WTC11 (cell line): ENCODE results near the gene RAB23. TPM values are rescaled to one million over a fixed set of nuclear protein-coding genes. Genes with fewer than 3 reads are reported as not detected.

Experiments
- ATAC-seq: fragments of 200-7000 bp; cut with Tn5 transposase; 2 replicates; pipeline ENCODE4 v1.10.0; 2021; ENCODE audit warnings: mild to moderate bottlenecking, moderate library complexity
- CTCF ChIA-PET: fragments of 300-600 bp; sonication (Branson Sonifier 250); formaldehyde crosslinking; loops from one replicate; lab custom pipeline; 2021; ENCODE audit warnings: antibody characterized with exemption; lab: Charles Lee
- POLR2A ChIA-PET: fragments of 350-600 bp; sonication (Branson Sonifier 250); formaldehyde crosslinking; loops from one replicate; lab custom pipeline; 2021; ENCODE audit warnings: antibody characterized with exemption; lab: Charles Lee
- DNase-seq: peaks from one replicate; pipeline ENCODE4 v3.0.0; 2021; ENCODE audit warnings: low spot score
- H3K27ac Mint-ChIP-seq: 2 replicates; pipeline ENCODE4 v1.8.0; 2021; ENCODE audit warnings: mixed read lengths
- H3K27me3 Mint-ChIP-seq: 2 replicates; pipeline ENCODE4 v1.8.0; 2021; ENCODE audit warnings: low read depth, mild to moderate bottlenecking, moderate library complexity, mixed read lengths
- H3K36me3 Mint-ChIP-seq: 2 replicates; pipeline ENCODE4 v1.8.0; 2021; ENCODE audit warnings: mixed read lengths
- H3K4me1 Mint-ChIP-seq: 2 replicates; pipeline ENCODE4 v1.8.0; 2022; ENCODE audit warnings: mixed read lengths
- H3K4me3 Mint-ChIP-seq: 2 replicates; pipeline ENCODE4 v1.8.0; 2021; ENCODE audit warnings: mild to moderate bottlenecking, moderate library complexity, mixed read lengths
- H3K9me3 Mint-ChIP-seq: 2 replicates; pipeline ENCODE4 v1.8.0; 2021; ENCODE audit warnings: mixed read lengths
- ATF1 ChIP-seq: sonication (generic); formaldehyde crosslinking; IDR thresholded peaks from 2 replicates; pipeline ENCODE4 v1.8.1; 2023; ENCODE audit warnings: mild to moderate bottlenecking, moderate library complexity, missing genetic modification reagents
- FOXJ3 ChIP-seq: sonication (generic); formaldehyde crosslinking; IDR thresholded peaks from 2 replicates; pipeline ENCODE4 v1.9.0; 2021; ENCODE audit warnings: missing genetic modification reagents, mild to moderate bottlenecking, borderline replicate concordance
- KAT7 ChIP-seq: sonication (generic); formaldehyde crosslinking; IDR thresholded peaks from 2 replicates; pipeline ENCODE4 v1.8.1; 2023; ENCODE audit warnings: missing genetic modification reagents, mild to moderate bottlenecking, borderline replicate concordance
- PRRX2 ChIP-seq: fragments of 250-450 bp; sonication (Bioruptor Pico); IDR thresholded peaks from 2 replicates; pipeline ENCODE4 v1.8.0; 2021; ENCODE audit warnings: mild to moderate bottlenecking
- RELA ChIP-seq: sonication (generic); formaldehyde crosslinking; IDR thresholded peaks from 2 replicates; pipeline ENCODE4 v1.8.1; 2022; ENCODE audit warnings: missing genetic modification reagents, mild to moderate bottlenecking, borderline replicate concordance
- ZNF121 ChIP-seq: sonication (generic); formaldehyde crosslinking; IDR thresholded peaks from 2 replicates; pipeline ENCODE4 v1.8.0; 2023; ENCODE audit warnings: missing genetic modification reagents
- ZNF671 ChIP-seq: fragments of 250-450 bp; sonication (Bioruptor Pico); IDR thresholded peaks from 2 replicates; pipeline ENCODE4 v1.8.0; 2021; ENCODE audit warnings: mild to moderate bottlenecking
- total RNA-seq: library from RNA; stranded (reverse); gene quantifications from 3 replicates; pipeline ENCODE4 v1.2.3, GENCODE V29; 2021
- TF ChIP-seq, protein P1 (sequence below): fragments of 250-450 bp; sonication (Bioruptor Pico); IDR thresholded peaks from 2 replicates; pipeline ENCODE4 v1.9.0; 2021; ENCODE audit warnings: mild to moderate bottlenecking, borderline replicate concordance
- TF ChIP-seq, protein P2 (sequence below): sonication (generic); formaldehyde crosslinking; IDR thresholded peaks from 2 replicates; pipeline ENCODE4 v1.8.1; 2022; ENCODE audit warnings: missing genetic modification reagents, borderline replicate concordance
- TF ChIP-seq, protein P3 (sequence below): sonication (generic); formaldehyde crosslinking; IDR thresholded peaks from 2 replicates; pipeline ENCODE4 v1.8.0; 2022; ENCODE audit warnings: missing genetic modification reagents
- TF ChIP-seq, protein P4 (sequence below): sonication (generic); formaldehyde crosslinking; IDR thresholded peaks from 2 replicates; pipeline ENCODE4 v1.8.1; 2023; ENCODE audit warnings: mild to moderate bottlenecking, missing genetic modification reagents, borderline replicate concordance
- TF ChIP-seq, protein P5 (sequence below): sonication (generic); formaldehyde crosslinking; IDR thresholded peaks from 2 replicates; pipeline ENCODE4 v1.8.1; 2023; ENCODE audit warnings: mild to moderate bottlenecking, missing genetic modification reagents
- TF ChIP-seq, protein P6 (sequence below): sonication (generic); formaldehyde crosslinking; IDR thresholded peaks from 2 replicates; pipeline ENCODE4 v1.8.0; 2022; ENCODE audit warnings: mild to moderate bottlenecking, missing genetic modification reagents
- TF ChIP-seq, protein P7 (sequence below): fragments of 200-600 bp; IDR thresholded peaks from 2 replicates; pipeline ENCODE4 v1.8.0; 2022; ENCODE audit warnings: antibody characterized with exemption
- TF ChIP-seq, protein P8 (sequence below): fragments of 250-450 bp; sonication (Bioruptor Pico); IDR thresholded peaks from 2 replicates; pipeline ENCODE4 v2.1.2; 2022; ENCODE audit warnings: mild to moderate bottlenecking, moderate library complexity

Gene RAB23
- total RNA-seq, 1 experiment from 2014 or later = 11.3 TPM

DNA sequence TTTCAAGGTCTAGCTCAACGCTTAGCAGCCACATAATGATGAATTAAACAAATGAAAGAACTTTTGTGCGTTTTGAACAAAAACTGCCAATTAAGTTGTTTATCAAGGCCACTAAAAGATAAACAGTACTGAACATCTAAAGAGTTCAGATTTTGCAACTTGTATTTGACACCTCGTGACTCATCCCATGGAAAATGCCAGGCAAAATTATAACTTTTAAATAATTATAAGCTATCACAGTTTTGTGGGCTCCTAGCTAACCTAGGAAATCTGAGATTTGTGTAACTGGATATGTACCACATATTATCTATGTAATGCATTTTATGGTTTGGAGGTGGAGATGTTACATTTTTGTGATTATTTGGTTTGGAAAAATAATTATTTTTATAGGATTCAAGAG, 59.6 kb downstream of the RAB23 start (continued):
- TF ChIP-seq, protein P1, sequence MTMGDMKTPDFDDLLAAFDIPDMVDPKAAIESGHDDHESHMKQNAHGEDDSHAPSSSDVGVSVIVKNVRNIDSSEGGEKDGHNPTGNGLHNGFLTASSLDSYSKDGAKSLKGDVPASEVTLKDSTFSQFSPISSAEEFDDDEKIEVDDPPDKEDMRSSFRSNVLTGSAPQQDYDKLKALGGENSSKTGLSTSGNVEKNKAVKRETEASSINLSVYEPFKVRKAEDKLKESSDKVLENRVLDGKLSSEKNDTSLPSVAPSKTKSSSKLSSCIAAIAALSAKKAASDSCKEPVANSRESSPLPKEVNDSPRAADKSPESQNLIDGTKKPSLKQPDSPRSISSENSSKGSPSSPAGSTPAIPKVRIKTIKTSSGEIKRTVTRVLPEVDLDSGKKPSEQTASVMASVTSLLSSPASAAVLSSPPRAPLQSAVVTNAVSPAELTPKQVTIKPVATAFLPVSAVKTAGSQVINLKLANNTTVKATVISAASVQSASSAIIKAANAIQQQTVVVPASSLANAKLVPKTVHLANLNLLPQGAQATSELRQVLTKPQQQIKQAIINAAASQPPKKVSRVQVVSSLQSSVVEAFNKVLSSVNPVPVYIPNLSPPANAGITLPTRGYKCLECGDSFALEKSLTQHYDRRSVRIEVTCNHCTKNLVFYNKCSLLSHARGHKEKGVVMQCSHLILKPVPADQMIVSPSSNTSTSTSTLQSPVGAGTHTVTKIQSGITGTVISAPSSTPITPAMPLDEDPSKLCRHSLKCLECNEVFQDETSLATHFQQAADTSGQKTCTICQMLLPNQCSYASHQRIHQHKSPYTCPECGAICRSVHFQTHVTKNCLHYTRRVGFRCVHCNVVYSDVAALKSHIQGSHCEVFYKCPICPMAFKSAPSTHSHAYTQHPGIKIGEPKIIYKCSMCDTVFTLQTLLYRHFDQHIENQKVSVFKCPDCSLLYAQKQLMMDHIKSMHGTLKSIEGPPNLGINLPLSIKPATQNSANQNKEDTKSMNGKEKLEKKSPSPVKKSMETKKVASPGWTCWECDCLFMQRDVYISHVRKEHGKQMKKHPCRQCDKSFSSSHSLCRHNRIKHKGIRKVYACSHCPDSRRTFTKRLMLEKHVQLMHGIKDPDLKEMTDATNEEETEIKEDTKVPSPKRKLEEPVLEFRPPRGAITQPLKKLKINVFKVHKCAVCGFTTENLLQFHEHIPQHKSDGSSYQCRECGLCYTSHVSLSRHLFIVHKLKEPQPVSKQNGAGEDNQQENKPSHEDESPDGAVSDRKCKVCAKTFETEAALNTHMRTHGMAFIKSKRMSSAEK = no peak
- TF ChIP-seq, protein P2, sequence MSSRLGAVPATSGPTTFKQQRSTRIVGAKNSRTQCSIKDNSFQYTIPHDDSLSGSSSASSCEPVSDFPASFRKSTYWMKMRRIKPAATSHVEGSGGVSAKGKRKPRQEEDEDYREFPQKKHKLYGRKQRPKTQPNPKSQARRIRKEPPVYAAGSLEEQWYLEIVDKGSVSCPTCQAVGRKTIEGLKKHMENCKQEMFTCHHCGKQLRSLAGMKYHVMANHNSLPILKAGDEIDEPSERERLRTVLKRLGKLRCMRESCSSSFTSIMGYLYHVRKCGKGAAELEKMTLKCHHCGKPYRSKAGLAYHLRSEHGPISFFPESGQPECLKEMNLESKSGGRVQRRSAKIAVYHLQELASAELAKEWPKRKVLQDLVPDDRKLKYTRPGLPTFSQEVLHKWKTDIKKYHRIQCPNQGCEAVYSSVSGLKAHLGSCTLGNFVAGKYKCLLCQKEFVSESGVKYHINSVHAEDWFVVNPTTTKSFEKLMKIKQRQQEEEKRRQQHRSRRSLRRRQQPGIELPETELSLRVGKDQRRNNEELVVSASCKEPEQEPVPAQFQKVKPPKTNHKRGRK (CRISPR knock-in tag) = no peak

DNA sequence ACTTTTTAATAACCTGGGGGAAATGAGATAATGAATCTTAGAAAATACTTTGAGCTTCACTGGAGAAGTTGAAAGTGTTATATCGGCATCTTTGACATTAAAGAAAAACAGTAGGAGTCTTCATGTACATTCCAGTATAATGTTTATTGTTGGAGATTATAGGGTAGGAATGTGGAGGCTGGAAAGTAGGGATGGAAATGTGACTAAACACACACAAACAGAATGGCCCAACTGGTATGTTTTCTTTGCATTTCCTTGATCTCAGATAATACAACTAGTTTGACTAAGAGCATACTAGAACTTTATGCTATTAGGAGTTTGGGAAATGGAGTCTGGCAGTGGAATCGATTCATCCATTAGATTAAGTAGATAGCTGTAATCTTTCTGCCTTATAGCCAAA, 60.1 kb downstream of the RAB23 start:
- Mint-ChIP-seq H3K9me3 (no peaks in the 10 kb centered on the region), H3K27ac (no peak overlapping the region), H3K4me3 (no peak overlapping the region), H3K4me1 (no peaks in the 10 kb centered on the region), H3K27me3 (no peaks in the 10 kb centered on the region), H3K36me3 (peaks cover 18% of the 10 kb centered on the region; the same call in 1 of the 2 replicates)
- ATAC-seq (no peak), DNase-seq (no peak)
- CTCF ChIA-PET = no interaction called here
- POLR2A ChIA-PET = interaction anchor here (0.6 kb wide), 1 partner anchor 320 kb away, joined by 3 read pairs; no protein-coding TSS in a partner anchor
- TF ChIP-seq ZNF671 (CRISPR knock-in tag) = no peak
- TF ChIP-seq, protein P3, sequence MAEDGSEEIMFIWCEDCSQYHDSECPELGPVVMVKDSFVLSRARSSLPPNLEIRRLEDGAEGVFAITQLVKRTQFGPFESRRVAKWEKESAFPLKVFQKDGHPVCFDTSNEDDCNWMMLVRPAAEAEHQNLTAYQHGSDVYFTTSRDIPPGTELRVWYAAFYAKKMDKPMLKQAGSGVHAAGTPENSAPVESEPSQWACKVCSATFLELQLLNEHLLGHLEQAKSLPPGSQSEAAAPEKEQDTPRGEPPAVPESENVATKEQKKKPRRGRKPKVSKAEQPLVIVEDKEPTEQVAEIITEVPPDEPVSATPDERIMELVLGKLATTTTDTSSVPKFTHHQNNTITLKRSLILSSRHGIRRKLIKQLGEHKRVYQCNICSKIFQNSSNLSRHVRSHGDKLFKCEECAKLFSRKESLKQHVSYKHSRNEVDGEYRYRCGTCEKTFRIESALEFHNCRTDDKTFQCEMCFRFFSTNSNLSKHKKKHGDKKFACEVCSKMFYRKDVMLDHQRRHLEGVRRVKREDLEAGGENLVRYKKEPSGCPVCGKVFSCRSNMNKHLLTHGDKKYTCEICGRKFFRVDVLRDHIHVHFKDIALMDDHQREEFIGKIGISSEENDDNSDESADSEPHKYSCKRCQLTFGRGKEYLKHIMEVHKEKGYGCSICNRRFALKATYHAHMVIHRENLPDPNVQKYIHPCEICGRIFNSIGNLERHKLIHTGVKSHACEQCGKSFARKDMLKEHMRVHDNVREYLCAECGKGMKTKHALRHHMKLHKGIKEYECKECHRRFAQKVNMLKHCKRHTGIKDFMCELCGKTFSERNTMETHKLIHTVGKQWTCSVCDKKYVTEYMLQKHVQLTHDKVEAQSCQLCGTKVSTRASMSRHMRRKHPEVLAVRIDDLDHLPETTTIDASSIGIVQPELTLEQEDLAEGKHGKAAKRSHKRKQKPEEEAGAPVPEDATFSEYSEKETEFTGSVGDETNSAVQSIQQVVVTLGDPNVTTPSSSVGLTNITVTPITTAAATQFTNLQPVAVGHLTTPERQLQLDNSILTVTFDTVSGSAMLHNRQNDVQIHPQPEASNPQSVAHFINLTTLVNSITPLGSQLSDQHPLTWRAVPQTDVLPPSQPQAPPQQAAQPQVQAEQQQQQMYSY (CRISPR knock-in tag) = no peak
- TF ChIP-seq, protein P4, sequence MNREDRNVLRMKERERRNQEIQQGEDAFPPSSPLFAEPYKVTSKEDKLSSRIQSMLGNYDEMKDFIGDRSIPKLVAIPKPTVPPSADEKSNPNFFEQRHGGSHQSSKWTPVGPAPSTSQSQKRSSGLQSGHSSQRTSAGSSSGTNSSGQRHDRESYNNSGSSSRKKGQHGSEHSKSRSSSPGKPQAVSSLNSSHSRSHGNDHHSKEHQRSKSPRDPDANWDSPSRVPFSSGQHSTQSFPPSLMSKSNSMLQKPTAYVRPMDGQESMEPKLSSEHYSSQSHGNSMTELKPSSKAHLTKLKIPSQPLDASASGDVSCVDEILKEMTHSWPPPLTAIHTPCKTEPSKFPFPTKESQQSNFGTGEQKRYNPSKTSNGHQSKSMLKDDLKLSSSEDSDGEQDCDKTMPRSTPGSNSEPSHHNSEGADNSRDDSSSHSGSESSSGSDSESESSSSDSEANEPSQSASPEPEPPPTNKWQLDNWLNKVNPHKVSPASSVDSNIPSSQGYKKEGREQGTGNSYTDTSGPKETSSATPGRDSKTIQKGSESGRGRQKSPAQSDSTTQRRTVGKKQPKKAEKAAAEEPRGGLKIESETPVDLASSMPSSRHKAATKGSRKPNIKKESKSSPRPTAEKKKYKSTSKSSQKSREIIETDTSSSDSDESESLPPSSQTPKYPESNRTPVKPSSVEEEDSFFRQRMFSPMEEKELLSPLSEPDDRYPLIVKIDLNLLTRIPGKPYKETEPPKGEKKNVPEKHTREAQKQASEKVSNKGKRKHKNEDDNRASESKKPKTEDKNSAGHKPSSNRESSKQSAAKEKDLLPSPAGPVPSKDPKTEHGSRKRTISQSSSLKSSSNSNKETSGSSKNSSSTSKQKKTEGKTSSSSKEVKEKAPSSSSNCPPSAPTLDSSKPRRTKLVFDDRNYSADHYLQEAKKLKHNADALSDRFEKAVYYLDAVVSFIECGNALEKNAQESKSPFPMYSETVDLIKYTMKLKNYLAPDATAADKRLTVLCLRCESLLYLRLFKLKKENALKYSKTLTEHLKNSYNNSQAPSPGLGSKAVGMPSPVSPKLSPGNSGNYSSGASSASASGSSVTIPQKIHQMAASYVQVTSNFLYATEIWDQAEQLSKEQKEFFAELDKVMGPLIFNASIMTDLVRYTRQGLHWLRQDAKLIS (CRISPR knock-in tag) = no peak
- no peak for TF ChIP-seq ATF1 (CRISPR knock-in tag)
- TF ChIP-seq, protein P5, sequence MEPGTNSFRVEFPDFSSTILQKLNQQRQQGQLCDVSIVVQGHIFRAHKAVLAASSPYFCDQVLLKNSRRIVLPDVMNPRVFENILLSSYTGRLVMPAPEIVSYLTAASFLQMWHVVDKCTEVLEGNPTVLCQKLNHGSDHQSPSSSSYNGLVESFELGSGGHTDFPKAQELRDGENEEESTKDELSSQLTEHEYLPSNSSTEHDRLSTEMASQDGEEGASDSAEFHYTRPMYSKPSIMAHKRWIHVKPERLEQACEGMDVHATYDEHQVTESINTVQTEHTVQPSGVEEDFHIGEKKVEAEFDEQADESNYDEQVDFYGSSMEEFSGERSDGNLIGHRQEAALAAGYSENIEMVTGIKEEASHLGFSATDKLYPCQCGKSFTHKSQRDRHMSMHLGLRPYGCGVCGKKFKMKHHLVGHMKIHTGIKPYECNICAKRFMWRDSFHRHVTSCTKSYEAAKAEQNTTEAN (CRISPR knock-in tag) = no peak
- no peak for TF ChIP-seq PRRX2
- TF ChIP-seq, protein P6, sequence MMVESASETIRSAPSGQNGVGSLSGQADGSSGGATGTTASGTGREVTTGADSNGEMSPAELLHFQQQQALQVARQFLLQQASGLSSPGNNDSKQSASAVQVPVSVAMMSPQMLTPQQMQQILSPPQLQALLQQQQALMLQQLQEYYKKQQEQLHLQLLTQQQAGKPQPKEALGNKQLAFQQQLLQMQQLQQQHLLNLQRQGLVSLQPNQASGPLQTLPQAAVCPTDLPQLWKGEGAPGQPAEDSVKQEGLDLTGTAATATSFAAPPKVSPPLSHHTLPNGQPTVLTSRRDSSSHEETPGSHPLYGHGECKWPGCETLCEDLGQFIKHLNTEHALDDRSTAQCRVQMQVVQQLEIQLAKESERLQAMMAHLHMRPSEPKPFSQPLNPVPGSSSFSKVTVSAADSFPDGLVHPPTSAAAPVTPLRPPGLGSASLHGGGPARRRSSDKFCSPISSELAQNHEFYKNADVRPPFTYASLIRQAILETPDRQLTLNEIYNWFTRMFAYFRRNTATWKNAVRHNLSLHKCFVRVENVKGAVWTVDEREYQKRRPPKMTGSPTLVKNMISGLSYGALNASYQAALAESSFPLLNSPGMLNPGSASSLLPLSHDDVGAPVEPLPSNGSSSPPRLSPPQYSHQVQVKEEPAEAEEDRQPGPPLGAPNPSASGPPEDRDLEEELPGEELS (CRISPR knock-in tag) = no peak
- no peak for TF ChIP-seq FOXJ3
- TF ChIP-seq, protein P7, sequence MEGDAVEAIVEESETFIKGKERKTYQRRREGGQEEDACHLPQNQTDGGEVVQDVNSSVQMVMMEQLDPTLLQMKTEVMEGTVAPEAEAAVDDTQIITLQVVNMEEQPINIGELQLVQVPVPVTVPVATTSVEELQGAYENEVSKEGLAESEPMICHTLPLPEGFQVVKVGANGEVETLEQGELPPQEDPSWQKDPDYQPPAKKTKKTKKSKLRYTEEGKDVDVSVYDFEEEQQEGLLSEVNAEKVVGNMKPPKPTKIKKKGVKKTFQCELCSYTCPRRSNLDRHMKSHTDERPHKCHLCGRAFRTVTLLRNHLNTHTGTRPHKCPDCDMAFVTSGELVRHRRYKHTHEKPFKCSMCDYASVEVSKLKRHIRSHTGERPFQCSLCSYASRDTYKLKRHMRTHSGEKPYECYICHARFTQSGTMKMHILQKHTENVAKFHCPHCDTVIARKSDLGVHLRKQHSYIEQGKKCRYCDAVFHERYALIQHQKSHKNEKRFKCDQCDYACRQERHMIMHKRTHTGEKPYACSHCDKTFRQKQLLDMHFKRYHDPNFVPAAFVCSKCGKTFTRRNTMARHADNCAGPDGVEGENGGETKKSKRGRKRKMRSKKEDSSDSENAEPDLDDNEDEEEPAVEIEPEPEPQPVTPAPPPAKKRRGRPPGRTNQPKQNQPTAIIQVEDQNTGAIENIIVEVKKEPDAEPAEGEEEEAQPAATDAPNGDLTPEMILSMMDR = no peak
- no peak for TF ChIP-seq ZNF121 (CRISPR knock-in tag)
- no peak for TF ChIP-seq RELA (CRISPR knock-in tag)
- TF ChIP-seq, protein P8, sequence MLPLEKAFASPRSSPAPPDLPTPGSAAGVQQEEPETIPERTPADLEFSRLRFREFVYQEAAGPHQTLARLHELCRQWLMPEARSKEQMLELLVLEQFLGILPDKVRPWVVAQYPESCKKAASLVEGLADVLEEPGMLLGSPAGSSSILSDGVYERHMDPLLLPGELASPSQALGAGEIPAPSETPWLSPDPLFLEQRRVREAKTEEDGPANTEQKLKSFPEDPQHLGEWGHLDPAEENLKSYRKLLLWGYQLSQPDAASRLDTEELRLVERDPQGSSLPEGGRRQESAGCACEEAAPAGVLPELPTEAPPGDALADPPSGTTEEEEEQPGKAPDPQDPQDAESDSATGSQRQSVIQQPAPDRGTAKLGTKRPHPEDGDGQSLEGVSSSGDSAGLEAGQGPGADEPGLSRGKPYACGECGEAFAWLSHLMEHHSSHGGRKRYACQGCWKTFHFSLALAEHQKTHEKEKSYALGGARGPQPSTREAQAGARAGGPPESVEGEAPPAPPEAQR (CRISPR knock-in tag) = no peak
- no peak for TF ChIP-seq KAT7 (CRISPR knock-in tag)
